Choroid plexus epithelial cell (primary cell): ENCODE measurements around the gene NDUFV2.
"Not testable (repeated sequence)": the region's sequence is repeated elsewhere in the genome, so short reads cannot be mapped to it uniquely, and the experiment has no call there.

Experiments
- DNase-seq: peaks from one replicate; pipeline ENCODE4 v3.0.0-alpha.2; 2010; ENCODE audit warnings: low read depth
- H3K4me3 ChIP-seq: 2 replicates; pipeline ENCODE4 v1.5.1; 2011; ENCODE audit warnings: low read depth, mild to moderate bottlenecking, control low read depth, low read length, moderate library complexity
- TF ChIP-seq, protein P1 (sequence below): conservative IDR thresholded peaks from 2 replicates; pipeline ENCODE4 v1.5.1; 2011; ENCODE audit warnings: low read depth, mild to moderate bottlenecking, control low read depth, inconsistent platforms, low read length, moderate library complexity

Gene NDUFV2

DNA sequence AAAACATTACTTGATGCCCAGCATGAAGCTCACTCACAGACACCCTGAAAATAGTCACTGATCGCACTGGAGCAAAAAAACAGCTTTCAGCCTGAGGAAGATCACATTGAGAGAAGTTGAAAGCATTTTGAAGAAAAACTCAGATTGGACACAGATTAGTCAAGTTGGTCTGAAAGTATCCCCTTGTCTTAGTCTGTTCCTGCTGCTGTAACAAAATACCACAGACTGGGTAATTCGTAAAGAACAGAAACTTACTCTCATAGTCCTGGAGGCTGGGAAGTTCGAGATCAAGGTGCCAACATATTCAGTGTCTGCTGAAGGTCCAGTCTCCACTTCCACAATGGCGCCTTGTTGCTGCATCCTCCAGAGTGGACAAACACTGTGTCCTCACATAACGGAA lies 14.2 kb upstream of the NDUFV2 start:
- DNase-seq = no peak
- no peak overlapping the region for H3K4me3 ChIP-seq
- TF ChIP-seq, protein P1, sequence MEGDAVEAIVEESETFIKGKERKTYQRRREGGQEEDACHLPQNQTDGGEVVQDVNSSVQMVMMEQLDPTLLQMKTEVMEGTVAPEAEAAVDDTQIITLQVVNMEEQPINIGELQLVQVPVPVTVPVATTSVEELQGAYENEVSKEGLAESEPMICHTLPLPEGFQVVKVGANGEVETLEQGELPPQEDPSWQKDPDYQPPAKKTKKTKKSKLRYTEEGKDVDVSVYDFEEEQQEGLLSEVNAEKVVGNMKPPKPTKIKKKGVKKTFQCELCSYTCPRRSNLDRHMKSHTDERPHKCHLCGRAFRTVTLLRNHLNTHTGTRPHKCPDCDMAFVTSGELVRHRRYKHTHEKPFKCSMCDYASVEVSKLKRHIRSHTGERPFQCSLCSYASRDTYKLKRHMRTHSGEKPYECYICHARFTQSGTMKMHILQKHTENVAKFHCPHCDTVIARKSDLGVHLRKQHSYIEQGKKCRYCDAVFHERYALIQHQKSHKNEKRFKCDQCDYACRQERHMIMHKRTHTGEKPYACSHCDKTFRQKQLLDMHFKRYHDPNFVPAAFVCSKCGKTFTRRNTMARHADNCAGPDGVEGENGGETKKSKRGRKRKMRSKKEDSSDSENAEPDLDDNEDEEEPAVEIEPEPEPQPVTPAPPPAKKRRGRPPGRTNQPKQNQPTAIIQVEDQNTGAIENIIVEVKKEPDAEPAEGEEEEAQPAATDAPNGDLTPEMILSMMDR = no peak

DNA sequence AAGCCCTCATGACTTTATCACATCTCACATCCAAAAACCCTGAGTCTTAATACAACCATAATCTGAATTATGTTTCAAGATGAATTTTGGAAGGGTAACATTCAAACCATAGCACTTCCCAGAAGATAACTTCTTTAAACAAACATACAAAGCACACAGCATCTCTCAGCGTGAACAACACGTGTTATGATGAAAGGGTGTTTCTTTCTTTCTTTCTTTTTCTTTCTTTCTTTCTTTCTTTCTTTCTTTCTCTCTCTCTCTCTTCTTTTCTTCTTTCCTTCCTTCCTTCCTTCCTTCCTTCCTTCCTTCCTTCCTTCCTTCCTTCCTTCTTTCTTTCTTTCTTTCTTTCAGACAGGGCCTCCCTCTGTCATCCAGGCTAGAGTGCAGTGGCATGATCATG lies 13.8 kb upstream of the NDUFV2 start:
- H3K4me3 ChIP-seq, DNase-seq: not testable (repeated sequence)

DNA sequence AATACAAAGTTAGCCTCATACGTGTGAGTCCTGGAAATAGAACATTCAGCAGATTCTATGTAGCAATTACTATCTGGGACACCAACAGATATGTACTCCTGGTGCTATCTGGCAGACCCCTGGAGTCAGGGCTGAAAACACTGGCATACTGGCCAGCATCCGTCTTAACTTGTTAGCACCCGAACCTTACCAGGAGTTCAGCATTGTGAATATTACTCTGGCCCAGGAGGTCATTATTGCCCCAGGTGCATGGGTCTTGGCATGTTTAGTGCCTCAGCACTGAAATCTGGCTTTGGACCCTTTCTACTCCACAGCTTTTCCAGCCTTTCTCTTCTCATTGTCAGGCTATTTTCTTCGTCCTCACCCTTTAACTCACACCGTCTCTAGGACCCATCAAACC lies 11.9 kb upstream of the NDUFV2 start:
- DNase-seq = no peak
- H3K4me3 ChIP-seq = no peak overlapping the region
- TF ChIP-seq, protein P1 = no peak

DNA sequence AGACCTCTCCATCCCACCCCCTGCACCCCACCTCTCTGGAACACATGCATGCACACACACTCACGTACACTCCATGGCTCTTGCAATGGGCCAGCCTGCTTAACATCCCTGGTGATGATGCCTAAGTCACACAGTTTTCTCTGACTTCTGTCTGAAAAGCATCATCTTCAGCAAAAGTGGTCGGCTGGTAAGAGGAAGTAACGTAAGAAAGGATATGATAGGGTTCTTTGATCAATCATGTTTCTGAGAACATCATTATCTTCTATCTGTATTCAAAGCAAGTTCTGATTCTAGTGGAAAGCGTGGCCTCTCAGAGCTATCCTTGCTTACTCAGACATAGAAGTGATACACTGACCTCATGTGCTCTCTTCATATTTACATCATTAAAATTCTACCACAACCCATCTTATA lies 11.4 kb upstream of the NDUFV2 start:
- TF ChIP-seq, protein P1 = no peak
- DNase-seq = no peak
- no peak overlapping the region for H3K4me3 ChIP-seq

DNA sequence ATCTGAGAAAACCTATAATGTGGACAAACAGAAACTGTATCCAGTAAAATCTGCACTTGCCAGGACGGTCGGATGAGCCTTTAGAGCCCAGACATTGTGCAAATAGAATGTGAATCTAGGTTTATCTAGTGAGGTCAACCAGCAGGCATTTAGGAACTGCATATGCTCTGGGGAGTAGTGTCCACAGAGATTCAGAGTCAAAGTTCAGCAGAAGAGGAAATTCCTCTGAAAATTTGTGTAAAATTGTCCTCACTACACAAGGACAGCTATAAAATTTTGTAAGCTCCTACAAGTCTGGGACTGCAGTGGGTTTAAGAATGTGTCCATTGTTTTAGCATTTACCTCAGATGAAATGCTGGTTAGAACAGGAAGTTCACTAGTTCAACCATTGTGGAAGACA lies 9.8 kb upstream of the NDUFV2 start:
- DNase-seq = peak; percentile 83
- TF ChIP-seq, protein P1 = no peak

DNA sequence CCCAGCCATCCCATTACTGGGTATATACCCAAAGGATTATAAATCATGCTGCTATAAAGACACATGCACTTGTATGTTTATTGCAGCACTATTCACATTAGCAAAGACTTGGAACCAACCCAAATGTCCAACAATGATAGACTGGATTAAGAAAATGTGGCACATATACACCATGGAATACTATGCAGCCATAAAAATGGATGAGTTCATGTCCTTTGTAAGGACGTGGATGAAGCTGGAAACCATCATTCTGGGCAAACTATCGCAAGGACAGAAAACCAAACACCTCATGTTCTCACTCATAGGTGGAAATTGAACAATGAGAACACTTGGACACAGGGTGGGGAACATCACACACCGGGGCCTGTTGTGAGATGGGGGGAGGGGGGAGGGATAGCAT lies 9.4 kb upstream of the NDUFV2 start:
- DNase-seq, H3K4me3 ChIP-seq: not testable (repeated sequence)

More for the DNA sequence above, 9.8 kb upstream of the NDUFV2 start:
- H3K4me3 ChIP-seq = no peak overlapping the region

DNA sequence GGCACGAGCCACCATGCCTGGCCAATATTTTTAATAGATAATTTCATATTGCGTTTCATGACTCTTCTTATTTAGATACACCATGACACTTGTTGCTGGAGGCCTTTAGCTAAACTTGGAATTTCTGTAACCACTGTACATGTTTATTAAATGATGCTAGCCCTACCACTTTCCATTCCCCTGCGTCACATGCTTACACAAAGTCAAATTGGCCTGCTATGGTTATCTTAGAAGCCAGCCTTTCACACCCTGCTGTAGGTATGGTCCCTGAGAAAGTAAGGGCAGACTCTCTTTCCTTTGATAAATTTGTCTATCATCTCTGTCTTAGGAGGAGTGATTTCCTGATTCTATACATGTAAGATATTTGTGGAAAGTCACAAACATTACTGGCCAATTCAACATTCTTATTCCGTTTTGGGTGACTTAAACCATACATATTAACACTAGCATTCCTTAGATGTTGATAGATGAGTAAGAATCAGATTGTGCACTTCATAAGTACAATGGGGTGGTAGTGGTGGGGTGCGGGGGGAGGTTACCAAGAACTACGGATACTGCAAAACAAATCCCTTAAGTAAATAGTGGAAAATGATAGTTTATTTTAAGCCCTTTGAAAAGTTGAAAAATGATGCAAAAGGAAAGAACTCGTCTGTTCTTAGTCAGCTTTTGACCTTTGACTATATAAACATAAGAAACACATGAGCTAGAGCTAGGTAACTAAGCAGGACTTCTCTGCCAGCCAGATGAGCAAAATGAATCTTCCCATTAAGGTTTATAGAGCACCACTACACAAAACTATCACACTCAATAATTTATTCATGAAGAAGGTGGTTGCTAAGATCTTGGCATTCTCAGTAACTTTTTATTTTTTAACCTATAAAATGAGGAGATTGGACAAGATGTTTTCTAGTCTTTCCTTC lies 7.9 kb upstream of the NDUFV2 start:
- H3K4me3 ChIP-seq = no peak overlapping the region
- peak; percentile 97 for DNase-seq
- TF ChIP-seq, protein P1 = no peak

DNA sequence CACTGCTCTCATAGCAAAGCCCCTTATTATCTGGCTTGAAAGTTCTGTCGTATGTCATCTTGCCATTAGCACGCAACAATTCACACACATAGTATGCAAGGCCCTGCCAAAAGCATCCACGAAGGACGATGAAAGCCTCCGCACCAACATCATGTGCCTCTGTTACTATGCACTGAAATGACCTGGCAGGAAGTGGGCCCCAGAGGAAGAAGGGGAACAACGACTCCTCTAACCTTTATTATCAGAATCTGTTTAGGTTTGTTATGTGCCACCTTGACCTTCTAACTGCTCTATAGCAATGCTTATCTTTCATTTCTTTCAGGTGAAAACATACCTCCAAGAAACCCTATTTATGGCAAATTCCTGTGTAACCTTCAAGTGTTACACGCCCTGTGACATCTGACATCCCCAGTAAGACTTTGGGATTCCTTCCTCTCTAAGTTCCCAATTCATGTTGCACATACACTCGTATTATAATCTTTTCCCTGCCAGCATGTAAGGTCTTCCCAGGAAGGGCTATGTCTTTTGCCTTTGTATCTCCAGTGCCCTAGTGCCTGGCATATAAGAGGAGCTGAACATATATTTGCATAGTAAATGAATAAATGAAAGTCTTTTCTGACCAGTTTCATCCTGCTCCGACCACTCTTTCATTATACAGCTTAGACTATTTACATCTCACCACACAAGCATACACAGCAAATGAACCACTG lies 7.0 kb upstream of the NDUFV2 start:
- DNase-seq = peak; percentile 65
- TF ChIP-seq, protein P1 = no peak
- H3K4me3 ChIP-seq = no peak overlapping the region
